ENCODE measurements around the gene INTS3.
A peak's percentile ranks its signal among the peaks of the same experiment; 100 is the strongest.

Gene INTS3

DNA sequence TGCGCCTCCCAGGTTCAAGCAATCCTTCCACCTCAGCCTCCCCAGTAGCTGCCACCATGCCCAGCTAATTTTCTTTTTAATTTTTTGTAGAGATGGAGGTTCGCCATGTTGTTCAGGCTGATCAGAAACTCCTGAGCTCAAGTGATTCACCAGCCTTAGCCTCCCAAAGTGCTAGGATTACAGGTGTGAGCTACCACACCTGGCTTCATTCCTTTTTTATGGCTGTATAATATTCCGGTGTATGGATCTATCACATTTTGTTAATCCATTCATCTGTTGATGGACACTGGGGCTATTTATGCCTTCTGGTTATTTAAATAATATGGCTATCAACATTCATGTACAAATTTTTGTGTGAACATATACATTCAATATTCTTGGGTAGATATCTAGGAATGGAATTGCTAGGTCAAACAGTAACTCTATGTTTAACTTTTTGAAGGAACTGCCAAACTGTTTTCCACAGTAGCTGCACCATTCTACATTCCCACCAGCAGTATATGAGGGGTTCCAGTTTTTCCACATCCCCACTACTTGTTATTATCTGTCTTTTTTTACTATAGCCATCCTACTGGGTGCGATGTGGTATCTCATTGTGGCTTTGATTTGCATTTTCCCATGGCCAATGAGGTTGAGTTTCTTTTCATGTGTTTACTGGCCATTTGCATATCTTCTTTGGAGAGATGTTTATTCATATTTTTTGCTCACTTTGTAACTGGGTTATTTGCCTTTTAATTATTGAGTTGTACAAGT is 58.4 kb downstream of the INTS3 start:
- H3K4me3 ChIP-seq (ENCODE audit: low read depth, low read length), result no peak overlapping the region
- DNase-seq (ENCODE audit: low read depth), result no peak
- TF ChIP-seq, protein P1, sequence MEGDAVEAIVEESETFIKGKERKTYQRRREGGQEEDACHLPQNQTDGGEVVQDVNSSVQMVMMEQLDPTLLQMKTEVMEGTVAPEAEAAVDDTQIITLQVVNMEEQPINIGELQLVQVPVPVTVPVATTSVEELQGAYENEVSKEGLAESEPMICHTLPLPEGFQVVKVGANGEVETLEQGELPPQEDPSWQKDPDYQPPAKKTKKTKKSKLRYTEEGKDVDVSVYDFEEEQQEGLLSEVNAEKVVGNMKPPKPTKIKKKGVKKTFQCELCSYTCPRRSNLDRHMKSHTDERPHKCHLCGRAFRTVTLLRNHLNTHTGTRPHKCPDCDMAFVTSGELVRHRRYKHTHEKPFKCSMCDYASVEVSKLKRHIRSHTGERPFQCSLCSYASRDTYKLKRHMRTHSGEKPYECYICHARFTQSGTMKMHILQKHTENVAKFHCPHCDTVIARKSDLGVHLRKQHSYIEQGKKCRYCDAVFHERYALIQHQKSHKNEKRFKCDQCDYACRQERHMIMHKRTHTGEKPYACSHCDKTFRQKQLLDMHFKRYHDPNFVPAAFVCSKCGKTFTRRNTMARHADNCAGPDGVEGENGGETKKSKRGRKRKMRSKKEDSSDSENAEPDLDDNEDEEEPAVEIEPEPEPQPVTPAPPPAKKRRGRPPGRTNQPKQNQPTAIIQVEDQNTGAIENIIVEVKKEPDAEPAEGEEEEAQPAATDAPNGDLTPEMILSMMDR (IDR thresholded peaks at IDR 0.05; ENCODE audit: low read depth, low read length, missing control alignments), result no peak
- in situ Hi-C loops (cut with HindIII; ENCODE audit: low sequenced_read_pairs), result no loop called here

- H3K4me3 ChIP-seq (ENCODE audit: low read depth, low read length), result no peak overlapping the region
- in situ Hi-C loops (cut with HindIII; ENCODE audit: low sequenced_read_pairs), result no loop called here
- DNase-seq (ENCODE audit: low read depth), result no peak
- TF ChIP-seq, protein P1 (IDR thresholded peaks at IDR 0.05; ENCODE audit: low read depth, low read length, missing control alignments), result no peak
Observed at GRCh38 chr1:153789478-153790034, 61.7 kb downstream of the INTS3 start.

DNA sequence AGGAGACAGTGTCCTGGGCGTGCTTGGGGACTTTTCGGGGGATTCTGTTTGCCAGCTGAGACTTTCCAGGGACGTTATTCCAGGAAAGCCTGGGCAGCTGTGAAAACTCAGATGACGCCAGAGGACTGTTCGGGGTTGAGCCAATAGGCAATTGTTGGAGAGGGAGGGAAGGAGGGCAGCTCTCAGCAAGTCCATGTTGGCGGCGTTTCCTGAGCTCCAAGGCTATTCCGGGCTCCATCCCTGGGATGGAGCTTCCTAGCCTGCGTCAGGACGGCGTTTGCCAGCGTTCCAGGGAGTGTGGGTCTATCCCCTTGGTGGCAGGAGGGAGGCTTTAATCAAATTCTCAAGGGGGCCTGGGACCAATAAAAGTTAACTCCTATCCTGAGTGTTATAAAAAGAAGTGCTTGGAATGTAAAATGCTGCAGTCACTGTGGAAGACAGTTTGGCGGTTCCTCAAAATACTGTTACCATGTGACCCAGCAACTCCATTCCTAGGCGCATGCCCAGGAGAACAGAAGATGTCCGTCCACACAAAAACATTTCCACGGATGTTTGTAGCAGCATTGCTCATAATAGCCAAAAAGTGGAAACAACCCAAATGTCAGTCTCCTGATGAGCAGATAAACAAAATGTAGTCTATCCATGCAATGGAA is 62.6 kb downstream of the INTS3 start:
- no peak overlapping the region for H3K4me3 ChIP-seq (ENCODE audit: low read depth, low read length)
- in situ Hi-C loops (cut with HindIII; ENCODE audit: low sequenced_read_pairs), result no loop called here
- TF ChIP-seq, protein P1 (IDR thresholded peaks at IDR 0.05; ENCODE audit: low read depth, low read length, missing control alignments), result no peak
- no peak for DNase-seq (ENCODE audit: low read depth)

DNA sequence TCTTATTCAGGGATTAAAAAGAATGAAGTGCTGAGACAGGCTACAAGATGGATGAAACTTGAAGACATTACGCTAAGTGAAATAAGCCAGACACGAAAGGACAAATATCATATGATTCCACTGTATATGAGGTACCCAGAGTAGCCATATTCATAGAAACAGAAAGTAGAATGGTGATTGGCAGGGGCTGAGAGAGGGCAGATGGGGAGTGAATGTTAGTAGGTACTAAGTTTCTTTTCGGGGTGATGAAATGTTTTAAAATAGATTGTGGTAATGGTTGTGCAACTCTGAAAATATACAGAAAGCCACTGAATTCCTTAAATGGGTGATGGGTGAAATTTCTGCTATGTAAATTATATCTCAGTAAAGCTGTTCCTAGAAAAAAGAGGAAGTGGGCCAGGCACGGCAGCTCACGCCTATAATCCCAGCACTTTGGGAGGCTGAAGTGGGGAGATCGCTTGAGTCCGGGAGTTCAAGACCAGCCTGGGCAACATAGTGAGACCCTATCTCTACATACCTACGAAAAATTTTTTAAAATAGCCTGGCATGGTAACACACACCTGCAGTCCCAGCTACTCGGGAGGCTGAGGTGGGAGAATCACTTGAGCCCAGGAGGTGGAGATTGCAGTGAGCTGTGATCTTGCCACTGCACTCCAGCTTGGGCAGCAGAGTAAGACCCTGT is 63.3 kb downstream of the INTS3 start:
- no peak overlapping the region for H3K4me3 ChIP-seq (ENCODE audit: low read depth, low read length)
- TF ChIP-seq, protein P1 (IDR thresholded peaks at IDR 0.05; ENCODE audit: low read depth, low read length, missing control alignments), result no peak
- in situ Hi-C loops (cut with HindIII; ENCODE audit: low sequenced_read_pairs), result no loop called here
- DNase-seq (ENCODE audit: low read depth), result peak; percentile 51

- TF ChIP-seq, protein P1 (IDR thresholded peaks at IDR 0.05; ENCODE audit: low read depth, low read length, missing control alignments), result no peak
- DNase-seq (ENCODE audit: low read depth), result no peak
- in situ Hi-C loops (cut with HindIII; ENCODE audit: low sequenced_read_pairs), result no loop called here
- H3K4me3 ChIP-seq (ENCODE audit: low read depth, low read length), result no peak overlapping the region
Observed at GRCh38 chr1:153791648-153792253, 63.9 kb downstream of the INTS3 start.

DNA sequence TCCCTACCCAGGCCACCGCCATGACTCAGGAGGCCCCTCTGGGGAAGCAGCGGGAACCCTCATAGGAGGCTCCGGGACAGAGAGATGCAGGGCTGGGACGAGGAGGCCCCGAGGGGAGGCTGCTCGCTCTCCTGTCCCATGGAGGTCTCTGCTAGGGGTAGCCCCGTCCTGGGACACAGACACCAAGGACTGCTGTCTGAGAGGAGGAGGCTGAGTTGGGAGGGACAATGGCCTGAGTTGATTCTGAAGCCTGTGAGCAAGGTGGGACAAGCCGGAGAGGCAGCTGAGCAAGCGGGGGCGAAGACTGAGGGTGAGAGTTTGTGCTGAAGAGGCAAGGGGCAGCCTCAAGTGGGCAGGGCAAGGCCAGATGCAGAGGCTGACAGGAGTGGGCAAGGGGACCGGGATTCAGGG is 64.8 kb downstream of the INTS3 start:
- no peak for DNase-seq (ENCODE audit: low read depth)
- H3K4me3 ChIP-seq (ENCODE audit: low read depth, low read length), result no peak overlapping the region
- TF ChIP-seq, protein P1 (IDR thresholded peaks at IDR 0.05; ENCODE audit: low read depth, low read length, missing control alignments), result no peak
- in situ Hi-C loops (cut with HindIII; ENCODE audit: low sequenced_read_pairs), result no loop called here
